ENCODE results near the gene TRAF2.
"Not testable (repeated sequence)": the region's sequence is repeated elsewhere in the genome, so short reads cannot be mapped to it uniquely, and the experiment has no call there.

The TRAF2 gene

DNA sequence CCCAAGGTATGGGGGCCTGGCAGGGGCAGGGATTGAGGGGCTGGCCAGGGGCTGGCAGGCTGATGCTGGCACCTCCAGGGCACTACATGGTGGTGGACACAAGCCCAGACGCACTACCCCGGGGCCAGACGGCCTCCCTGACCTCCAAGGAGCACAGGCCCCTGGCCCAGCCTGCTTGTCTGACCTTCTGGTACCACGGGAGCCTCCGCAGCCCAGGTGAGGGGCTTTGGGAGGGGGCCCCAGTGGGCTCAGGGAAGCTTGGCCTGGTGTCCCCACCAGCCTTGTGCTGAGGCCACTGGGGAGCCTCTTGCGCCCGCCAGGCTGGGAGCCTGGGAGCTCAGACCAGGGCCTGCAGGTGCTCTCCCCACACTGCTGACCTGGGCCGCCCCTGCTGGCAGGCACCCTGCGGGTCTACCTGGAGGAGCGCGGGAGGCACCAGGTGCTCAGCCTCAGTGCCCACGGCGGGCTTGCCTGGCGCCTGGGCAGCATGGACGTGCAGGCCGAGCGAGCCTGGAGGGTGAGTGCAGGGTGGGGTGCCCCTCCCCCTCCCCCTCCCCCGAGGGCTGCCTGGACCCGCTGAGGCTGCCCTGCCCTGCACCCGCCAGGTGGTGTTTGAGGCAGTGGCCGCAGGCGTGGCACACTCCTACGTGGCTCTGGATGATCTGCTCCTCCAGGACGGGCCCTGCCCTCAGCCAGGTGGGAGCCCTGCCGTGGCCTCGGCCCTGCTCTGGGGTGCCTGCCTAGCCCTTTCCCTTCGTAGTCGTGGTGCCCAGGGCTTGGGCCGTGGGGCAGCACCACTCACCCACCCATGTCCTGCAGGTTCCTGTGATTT is 28.5 kb upstream of the TRAF2 start:
- DNase-seq (ENCODE audit: low read depth): no peak

DNA sequence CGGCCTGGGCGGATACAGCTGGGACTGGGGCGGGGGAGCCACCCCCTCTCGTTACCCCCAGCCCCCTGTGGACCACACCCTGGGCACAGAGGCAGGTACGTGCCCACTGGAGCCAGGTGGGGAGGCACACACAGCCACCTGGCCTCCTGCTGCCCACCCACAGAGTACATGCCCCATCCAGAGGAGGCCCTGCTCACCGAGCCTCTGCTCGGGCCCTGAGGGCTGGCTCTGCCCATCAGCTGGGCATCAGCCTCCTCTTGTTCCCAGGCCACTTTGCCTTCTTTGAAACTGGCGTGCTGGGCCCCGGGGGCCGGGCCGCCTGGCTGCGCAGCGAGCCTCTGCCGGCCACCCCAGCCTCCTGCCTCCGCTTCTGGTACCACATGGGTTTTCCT is 27.9 kb upstream of the TRAF2 start:
- no peak for DNase-seq (ENCODE audit: low read depth)

DNA sequence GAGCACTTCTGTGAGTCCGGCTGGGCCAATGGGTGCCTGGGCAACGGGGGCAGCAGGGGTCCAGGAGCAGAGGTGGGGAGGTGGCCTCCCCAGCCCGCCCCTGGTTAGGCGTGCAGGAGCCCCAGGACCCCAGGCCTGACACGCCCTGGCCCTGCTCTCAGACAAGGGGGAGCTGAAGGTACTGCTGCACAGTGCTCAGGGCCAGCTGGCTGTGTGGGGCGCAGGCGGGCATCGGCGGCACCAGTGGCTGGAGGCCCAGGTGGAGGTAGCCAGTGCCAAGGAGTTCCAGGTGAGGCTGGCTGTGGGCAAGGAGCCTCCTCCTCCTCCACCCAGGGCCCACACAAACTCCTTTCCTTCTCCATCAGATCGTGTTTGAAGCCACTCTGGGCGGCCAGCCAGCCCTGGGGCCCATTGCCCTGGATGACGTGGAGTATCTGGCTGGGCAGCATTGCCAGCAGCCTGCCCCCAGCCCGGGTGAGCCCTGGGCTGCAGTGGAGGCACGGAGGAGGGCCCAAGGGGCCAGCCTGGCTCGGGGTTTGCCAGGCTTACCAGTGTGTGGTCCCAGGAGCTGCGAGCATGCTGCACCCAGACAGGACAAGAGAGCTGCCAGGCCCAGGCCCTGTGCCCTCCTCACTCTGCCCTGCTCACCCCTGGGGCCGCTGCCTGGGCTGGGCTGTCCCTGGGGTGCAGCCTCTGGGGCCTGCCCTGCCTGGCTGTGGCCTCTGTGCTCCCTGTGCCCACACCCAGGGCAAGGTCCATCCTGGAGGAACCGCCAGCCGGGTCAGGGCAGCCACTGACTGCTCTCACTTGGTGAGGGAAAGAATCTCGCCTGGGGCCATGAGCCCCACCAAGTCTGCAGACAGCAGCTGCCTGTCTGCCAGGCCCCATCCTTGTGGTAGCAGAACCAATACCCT is 27.2 kb upstream of the TRAF2 start:
- DNase-seq (ENCODE audit: low read depth): peak; percentile 35

DNA sequence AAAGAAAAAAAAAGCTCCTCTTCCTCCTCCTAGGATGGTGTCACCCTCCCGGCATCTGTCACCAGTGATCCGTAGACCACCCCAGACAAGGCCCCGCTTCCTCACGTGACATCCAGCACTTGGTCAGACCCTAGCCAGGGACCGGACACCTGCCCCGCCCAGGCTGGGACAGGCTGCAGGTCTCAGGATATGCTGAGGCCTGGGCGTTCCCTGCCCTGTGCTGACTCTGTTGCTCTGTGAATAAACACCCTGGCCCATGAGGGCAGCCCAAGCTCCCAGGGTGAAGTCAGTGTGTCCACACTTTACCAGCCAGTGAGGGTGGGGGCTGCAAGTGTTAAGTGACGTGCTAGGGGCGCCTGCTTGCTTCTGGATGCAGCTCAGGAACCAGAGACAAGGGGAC is 25.8 kb upstream of the TRAF2 start:
- DNase-seq (ENCODE audit: low read depth): no peak

DNA sequence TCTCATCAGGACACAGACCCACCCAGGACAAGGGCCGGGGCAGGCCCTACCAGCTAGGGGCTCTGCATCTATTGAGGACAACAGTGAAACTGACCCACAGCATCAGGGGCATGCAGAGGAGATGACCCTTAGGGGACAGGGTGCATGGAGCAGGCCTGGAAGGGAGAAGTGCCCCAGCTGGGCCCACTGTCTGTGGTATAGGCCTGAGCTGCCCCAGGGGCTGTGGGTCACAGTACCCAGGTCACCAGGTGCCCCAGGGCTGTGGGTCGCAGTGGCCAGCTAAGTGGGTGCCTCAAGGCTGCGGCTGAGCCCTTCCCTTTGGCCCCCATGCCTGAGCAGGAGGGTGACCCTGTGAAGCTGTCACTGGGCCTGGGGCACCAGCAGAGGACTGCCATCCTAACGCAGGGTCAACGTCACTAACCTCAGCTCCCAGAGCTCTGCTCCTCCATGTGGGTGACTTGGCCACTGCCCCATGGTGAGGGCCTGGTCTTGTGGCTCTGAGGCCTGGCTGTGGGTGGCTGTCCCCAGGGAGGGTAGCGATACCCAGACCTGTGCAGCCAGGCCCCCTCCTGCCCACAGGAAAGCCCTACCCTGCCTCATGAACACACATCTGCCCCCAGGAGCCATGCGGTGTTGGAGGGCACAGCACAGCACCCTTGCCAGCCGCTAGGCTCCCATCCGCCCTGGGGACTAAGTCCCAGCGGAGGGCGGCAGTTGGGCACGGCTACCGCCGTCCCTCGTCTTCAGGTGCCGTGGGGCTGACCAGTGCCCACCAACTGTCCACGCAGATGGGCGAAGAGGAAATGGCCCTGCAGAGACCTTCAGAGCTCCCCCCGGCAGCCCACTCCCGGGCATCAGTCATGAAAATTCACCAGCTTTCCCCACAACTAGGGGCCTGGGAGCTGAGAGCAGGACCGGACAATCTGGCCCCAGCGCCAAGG is 25.1 kb upstream of the TRAF2 start:
- no peak for DNase-seq (ENCODE audit: low read depth)

DNA sequence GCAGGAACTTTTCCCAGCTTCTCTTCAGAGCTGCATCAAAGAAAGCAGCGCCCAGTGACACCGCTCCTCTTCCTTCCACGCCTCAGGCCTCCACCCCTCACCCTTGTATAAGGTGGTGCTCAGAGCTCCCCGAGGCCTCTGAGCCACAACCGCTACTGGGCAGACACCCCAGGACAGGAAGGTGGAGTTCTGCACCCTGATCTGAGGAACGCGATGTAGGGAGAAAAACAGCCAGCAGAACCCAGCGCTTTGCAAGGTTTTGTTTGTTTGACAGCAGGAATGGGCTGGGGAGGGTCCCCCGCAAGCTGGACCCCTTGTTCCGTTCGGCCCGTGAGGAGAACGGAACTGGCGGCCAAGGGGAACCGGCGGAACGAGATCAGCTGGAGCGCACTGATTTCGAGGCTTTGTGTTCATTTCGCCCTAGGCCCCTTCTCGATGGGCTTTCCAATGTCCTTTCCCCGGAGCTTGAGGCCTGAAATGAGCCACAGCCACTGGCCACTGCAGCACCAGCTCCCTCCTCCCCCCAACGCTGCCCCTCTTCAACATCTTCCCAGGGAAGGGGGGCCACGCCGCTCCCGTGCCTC is 24.4 kb upstream of the TRAF2 start:
- no peak for DNase-seq (ENCODE audit: low read depth)

DNA sequence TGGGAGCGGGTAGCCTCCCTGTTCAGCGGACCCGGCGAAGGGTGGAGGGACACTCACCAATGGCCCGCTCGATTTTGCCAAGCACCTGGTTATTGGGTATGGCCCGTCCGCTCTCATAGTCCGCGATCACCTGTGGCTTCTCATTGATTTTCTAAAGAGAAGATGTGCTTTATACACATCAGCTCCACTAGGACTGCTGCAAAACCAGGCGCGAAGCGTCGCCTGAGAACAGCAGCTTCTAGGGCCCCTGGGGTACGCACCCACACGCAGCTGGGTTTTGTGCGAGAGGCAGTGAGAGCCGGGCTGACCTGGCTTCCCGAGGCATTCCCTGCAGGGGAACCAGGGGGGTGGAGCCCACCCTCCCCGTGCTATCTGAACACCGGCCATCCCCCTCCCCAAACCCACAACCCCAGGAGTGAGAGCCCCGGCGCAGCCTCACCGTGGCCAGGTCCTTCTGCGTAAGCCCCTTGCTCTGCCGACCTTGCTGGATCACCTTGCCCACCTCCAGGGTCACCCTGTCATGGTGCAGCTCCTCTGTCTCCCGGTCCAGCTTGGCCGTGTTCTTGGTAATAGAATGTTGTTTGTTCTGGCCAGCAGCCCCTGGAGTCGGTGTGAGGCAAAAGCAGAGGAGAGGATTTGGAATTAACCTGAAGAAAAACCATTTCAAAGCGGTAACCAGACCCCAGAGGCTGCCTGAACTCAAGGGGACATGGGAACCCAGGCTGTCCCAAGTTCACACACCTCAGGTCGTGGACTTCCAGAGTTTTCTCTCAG is 23.3 kb upstream of the TRAF2 start:
- DNase-seq (ENCODE audit: low read depth): no peak

DNA sequence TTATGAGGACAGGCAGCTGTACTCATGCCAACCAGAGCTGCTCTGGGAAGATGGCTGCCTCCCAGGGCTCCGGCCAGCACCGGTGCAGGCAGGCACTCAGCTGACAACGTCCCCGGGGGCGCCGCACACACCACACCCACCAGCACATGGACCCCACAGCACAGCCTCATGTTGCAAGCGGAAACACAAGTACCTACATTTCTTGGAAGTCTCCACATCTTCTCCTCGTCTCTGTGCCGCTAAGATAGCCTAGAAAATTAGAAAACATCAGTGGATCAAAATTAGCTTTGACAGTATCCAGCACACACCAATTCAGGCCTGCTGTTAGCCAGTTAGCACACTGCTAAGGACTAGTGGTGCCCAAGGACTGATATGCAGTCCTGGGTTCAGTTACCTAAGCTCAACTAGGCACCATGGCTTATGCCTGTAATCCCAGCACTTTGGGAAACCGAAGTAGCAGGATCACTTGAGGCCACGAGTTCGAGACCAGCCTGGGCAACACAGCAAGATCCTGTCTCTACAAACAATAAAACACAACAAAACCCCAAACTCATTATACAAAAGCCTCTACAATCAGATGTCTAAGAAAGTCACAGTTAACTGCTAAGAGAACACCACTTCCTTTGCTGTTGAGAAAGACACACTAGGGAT is 22.6 kb upstream of the TRAF2 start:
- no peak for DNase-seq (ENCODE audit: low read depth)

DNA sequence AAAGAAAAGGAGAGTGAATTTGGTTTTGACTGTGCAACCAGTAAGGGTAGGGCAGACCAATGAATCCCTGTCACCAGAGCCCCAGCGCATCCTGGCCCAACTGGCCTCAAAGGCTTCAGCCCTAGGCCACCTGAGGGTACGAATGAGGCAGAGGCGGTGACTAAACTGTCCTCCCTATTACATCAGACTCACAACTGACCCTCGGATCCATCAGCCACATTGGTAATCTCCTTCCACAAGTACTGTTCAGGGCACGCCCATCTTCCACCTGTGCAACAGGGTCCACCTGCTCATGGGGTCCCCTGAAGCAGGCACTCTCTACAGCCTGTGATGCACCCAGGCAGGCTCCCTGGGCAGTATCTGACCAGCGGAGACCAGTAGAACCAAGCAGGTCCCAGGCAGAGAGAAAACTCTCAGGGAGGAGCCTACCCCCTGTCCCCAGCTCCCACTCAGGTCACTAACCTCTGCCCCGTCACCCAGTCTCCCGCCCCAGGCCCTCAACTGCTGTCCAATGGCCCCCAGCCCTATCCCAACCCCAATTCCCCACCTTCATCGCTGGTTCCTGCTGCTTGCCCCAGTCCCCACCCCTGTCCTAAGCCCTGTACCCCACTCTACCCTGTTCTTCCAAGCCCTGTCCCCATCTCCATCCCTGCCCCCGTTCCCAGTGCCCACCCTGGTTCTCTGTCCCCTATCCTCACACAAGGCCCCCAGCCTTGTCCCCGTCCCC is 21.1 kb upstream of the TRAF2 start:
- DNase-seq (ENCODE audit: low read depth): no peak

DNA sequence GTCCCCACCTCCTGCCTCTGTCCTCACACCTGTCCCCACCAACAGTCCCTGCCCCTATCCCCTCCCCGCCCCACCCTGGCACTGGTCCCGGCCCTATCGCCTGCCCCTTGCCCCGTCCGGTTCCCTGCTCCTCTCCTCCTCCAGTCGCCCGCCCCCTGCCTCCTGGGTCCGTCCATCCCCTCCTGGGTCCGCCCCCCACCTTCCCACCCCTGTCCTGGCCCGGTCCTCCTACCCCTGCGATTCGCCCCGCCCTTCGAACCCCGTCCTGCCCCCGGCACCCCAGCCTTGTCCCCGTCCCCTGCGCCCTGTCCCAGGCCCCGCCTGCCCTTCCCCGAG is 20.6 kb upstream of the TRAF2 start:
- no peak for DNase-seq (ENCODE audit: low read depth)

DNA sequence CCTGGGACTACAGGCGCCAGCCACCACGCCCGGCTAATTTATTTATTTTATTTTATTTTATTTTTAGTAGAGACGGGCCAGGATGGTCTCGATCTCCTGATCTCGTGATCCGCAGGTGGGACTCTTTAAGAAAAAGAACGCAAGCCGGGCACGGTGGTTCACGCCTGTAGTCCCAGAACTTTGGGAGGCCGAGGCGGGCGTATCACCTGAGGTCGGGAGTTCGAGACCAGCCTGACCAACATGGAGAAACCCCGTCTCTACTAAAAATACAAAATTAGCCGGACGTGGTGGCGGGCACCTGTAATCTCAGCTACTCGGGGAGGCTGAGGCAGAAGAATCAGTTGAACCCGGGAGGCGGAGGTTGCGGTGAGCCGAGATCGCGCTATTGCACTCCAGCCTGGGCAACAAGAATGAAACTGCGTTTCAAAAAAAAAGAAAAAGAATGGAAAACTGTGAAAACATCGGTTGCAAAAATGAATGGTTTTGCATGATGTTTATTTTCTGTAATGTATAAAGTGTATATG is 19.4 kb upstream of the TRAF2 start:
- not testable (repeated sequence) for DNase-seq (ENCODE audit: low read depth)

DNA sequence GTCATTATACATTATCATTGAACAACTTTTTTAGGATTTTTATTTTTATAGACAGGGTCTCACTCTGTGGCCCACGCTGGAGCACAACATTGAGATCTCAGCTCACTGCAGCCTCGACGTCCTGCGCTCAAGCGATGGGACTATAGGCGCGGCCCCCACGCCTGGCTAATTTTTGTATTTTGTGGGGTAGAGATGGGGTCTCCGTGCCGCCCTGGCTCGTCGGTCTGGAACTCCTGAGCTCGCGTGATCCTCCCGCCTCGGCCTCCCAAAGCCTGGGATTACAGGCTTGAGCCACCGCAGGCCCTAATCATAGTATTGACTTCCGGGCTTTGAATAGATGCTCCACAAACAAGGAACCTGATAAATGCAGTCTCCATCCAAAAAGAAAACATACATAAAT is 18.8 kb upstream of the TRAF2 start:
- no peak for DNase-seq (ENCODE audit: low read depth)

DNA sequence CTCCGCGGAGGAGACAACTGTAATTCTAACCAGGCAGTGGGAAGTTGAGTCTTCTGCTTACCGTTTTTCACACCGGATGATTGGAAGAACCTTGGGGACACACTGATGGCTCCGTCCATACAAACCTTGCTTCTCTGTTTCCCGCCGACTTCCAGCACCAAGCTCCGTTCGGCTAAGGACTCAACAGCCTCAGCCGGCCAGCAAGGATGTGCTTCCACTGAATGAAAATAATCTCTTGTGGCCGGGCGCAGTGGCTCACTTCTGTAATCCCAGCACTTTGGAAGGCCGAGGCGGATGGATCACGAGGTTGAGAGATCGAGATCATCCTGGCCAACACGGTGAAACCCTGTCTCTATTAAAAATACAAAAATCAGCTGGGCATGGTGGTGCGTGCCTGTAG is 18.4 kb upstream of the TRAF2 start:
- no peak for DNase-seq (ENCODE audit: low read depth)

DNA sequence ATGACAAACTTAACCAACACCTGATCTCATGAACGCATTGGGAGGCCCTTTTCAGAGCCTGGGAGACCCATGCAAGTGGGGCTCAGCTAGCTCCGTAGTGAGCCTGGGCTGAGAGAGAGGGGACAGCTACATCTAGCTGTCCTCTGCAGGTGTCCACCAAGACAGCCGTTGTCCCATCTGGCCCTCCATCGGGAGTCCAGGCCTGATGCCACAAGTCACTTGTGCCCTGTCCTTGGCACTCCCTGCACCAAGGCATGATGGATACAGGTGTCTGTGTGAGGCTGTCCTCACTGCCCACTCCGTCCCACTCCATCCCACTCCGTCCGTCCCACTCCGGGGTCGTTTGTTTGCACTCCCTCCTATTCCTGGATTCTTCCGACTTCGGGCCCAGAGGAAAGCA is 17.7 kb upstream of the TRAF2 start:
- no peak for DNase-seq (ENCODE audit: low read depth)

DNA sequence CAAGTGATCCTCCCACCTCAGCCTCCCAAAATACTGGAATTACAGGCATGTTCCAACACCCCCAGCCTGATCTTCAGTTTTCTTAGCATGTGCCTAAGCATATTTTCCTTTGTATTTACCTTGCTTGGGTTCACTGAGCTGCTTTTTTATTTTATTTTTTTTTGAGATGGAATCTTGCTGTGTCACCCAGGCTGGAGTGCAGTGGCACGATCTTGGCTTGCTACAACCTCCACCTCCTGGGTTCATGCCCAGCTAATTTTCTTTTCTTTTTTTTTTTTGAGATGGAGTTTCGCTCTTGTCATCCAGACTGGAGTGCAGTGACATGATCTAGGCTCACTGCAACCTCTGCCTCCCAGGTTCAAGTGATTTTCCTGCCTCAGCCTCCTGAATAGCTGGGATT is 16.7 kb upstream of the TRAF2 start:
- not testable (repeated sequence) for DNase-seq (ENCODE audit: low read depth)

DNA sequence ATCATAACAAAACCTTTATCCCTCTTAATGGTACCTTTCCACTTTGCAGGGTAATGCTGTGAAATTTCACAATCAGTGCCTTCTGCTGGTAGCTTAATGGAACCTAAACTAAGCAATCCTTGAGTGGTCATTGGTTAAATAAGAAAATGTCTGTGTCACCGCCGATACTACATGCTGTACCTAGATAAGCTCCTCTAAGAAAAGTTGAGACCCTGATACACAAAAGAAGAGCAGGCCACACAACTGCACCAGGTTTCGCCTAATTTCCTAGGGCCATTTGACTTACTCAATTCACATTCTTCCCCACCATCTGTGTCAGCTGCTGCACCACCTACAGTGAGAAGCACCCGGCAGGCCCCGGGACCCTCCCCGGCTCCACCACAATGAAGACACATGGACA is 11.2 kb upstream of the TRAF2 start:
- no peak for DNase-seq (ENCODE audit: low read depth)

DNA sequence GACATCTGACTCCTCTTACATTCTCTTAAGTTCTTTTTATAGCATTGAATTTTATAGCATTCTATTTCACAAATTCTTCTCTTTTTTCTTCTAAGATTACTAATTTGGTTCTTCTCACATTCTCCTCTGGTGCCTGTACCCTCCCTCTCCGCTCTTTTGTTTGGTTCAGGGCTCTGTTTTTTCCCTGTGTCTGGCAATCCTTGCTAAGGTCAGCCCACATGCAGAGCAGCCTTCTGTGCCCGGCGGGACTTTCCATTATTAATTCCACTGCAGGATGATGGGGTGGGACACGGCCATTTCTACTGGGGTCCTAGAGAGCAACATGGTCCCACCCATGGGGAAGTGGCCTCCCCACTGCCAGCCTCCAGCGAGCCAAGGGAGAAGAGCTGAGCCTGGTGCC is 9.8 kb upstream of the TRAF2 start:
- no peak for DNase-seq (ENCODE audit: low read depth)

DNA sequence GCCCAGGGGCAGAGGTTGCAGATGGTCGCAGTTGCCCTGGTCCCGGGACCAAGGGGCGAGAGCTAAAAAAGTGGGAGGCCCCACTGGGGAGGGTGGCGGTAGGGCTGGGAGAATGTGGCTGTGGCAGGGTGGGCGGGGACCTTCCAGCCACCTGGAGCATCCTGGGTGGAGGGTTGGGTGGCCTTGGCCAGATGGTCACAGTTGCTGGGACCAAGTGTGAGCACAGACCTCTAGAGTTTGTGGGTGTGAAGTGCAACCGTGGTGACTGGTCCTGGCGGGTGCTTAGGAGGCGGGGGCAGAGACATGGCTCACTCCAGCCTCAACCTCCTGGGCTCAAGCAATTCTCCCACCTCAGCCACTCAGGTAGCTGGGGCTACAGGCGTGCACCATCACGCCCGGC is 5.7 kb upstream of the TRAF2 start:
- DNase-seq (ENCODE audit: low read depth): no peak

DNA sequence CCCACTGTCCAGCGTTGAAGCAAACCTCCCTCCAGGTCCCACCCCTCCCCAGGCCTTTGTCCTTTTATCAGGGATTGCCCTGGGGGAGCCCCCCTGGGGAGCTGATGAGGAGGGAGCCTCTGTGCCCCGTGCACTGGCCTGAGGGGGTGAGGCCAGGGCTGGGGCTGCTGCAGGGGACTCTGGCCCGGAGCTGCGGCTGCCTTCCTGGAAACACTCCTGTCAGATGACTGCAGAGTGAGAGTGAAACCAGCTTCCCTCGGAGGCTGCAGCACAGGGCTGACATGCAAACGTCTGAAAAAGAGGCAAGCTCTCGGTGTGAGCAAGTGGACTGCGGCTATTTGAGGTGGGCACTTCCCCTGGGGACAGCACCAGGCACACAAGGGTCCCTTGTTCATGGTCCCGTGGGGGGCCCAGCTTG is 4.6 kb upstream of the TRAF2 start:
- DNase-seq (ENCODE audit: low read depth): no peak
